WTC11 (cell line): ENCODE data around the gene DSG4.

Experiments used
- CTCF ChIP-seq: fragments of 200-600 bp; IDR thresholded peaks from 2 replicates; pipeline ENCODE4 v1.8.0; 2022; ENCODE audit warnings: antibody characterized with exemption
- MAX ChIP-seq: sonication (generic); formaldehyde crosslinking; IDR thresholded peaks from 2 replicates; pipeline ENCODE4 v1.8.0; 2022; ENCODE audit warnings: mild to moderate bottlenecking, missing genetic modification reagents

GRCh38 chr18:31398191-31398590 lies 21.6 kb downstream of the DSG4 start:
- TF ChIP-seq CTCF (no peak), MAX (CRISPR knock-in tag) (no peak)
